Activated naive CD8-positive, alpha-beta T cell (primary cell): Measurements from ENCODE around the gene EFCAB6.

ENCODE experiments used
- H3K27ac Mint-ChIP-seq: one replicate; pipeline ENCODE4 v1.8.0; 2021; ENCODE audit warnings: mixed read lengths
- H3K27me3 Mint-ChIP-seq: one replicate; pipeline ENCODE4 v1.8.0; 2021; ENCODE audit warnings: mixed read lengths
- H3K36me3 Mint-ChIP-seq: one replicate; pipeline ENCODE4 v1.8.0; 2021; ENCODE audit warnings: mixed read lengths
- H3K4me1 Mint-ChIP-seq: one replicate; pipeline ENCODE4 v1.8.0; 2021; ENCODE audit warnings: low read depth, mixed read lengths
- H3K4me3 Mint-ChIP-seq: one replicate; pipeline ENCODE4 v1.8.0; 2021; ENCODE audit warnings: mild to moderate bottlenecking, mixed read lengths
- H3K9me3 Mint-ChIP-seq: one replicate; pipeline ENCODE4 v1.8.0; 2021; ENCODE audit warnings: low read depth, mixed read lengths

EFCAB6 gene

GRCh38 chr22:43776081-43776670 lies 35.9 kb downstream of the EFCAB6 start:
- Mint-ChIP-seq H3K4me3 (no peak overlapping the region), H3K27me3 (no peaks in the 10 kb centered on the region), H3K9me3 (no peaks in the 10 kb centered on the region), H3K36me3 (peaks cover 6% of the 10 kb centered on the region), H3K27ac (no peak overlapping the region), H3K4me1 (no peaks in the 10 kb centered on the region)

- Mint-ChIP-seq H3K27ac (no peak overlapping the region), H3K4me3 (no peak overlapping the region), H3K9me3 (no peaks in the 10 kb centered on the region), H3K4me1 (no peaks in the 10 kb centered on the region), H3K36me3 (no peaks in the 10 kb centered on the region), H3K27me3 (no peaks in the 10 kb centered on the region)
These were observed 37.7 kb downstream of the EFCAB6 start for GRCh38 chr22:43774318-43774915.

DNA sequence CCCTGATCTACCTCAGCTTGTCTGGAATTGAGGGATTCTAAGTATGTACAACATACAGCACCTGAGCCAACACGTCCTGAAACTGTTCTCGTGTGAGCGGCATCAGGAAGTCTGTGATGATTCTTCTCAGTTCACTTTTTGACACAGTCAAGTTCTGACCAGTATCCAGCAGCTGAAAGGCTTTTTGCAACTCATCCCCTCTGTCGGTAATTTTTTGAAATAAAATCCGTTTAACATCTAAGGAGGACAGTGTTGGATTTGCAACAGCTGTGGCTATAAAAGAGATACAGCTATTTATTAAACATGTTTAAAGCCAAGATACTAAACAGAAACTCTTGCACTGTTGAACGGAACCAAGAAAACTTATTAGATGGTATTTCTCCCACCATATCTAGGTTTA lies 39.3 kb downstream of the EFCAB6 start:
- H3K27ac Mint-ChIP-seq: no peak overlapping the region
- no peak overlapping the region for H3K4me3 Mint-ChIP-seq
- H3K27me3 Mint-ChIP-seq: no peaks in the 10 kb centered on the region
- H3K4me1 Mint-ChIP-seq: no peaks in the 10 kb centered on the region
- no peaks in the 10 kb centered on the region for H3K36me3 Mint-ChIP-seq
- H3K9me3 Mint-ChIP-seq: no peaks in the 10 kb centered on the region

DNA sequence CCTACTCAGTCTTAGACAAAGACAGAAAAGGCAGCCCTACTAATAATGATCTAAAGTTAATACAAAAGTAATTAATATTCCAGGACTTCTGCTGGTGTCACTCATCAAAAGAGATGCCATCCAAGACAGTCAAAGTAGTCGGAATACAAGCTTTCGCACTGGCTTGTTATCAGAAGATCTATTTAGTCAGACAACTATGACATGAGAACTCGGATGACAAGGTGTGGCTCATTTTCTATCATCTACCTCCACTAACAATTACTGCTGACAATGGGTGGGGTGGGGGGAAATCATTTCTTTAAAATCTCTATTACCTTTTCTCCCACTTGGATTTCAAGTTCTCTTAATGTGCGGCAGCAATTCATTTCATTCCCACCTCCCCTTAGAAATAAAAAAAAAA lies 56.7 kb downstream of the EFCAB6 start:
- no peaks in the 10 kb centered on the region for H3K36me3 Mint-ChIP-seq
- no peaks in the 10 kb centered on the region for H3K9me3 Mint-ChIP-seq
- peaks cover 9% of the 10 kb centered on the region for H3K27me3 Mint-ChIP-seq
- no peak overlapping the region for H3K4me3 Mint-ChIP-seq
- H3K4me1 Mint-ChIP-seq: no peaks in the 10 kb centered on the region
- no peak overlapping the region for H3K27ac Mint-ChIP-seq

DNA sequence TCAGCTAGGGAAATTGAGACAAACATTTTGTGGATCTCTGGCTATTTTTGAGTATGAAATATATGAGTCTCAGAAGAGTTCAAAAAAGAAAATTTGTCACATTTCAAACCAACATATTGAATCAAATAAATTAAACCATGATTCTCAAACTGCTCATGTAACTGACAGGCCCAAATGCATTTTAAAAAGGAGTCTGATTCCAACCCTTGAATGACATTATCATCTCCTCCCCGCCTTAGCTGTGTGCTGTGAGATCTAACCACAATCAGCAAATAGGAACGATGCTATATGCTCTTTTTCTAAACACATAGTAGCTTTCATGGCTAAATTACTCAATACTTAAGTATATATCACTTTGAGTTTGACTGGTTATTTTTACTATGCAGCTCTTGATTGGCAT lies 57.1 kb downstream of the EFCAB6 start:
- Mint-ChIP-seq H3K4me3 (no peak overlapping the region), H3K9me3 (no peaks in the 10 kb centered on the region), H3K27ac (no peak overlapping the region)

GRCh38 chr22:43754176-43754575 lies 57.9 kb downstream of the EFCAB6 start:
- Mint-ChIP-seq H3K36me3 (no peaks in the 10 kb centered on the region), H3K4me3 (no peak overlapping the region), H3K27me3 (peaks cover 4% of the 10 kb centered on the region), H3K9me3 (no peaks in the 10 kb centered on the region), H3K4me1 (no peaks in the 10 kb centered on the region), H3K27ac (no peak overlapping the region)

More for the DNA sequence above, 57.1 kb downstream of the EFCAB6 start:
- H3K4me1 Mint-ChIP-seq: no peaks in the 10 kb centered on the region
- H3K36me3 Mint-ChIP-seq: no peaks in the 10 kb centered on the region
- peaks cover 6% of the 10 kb centered on the region for H3K27me3 Mint-ChIP-seq

DNA sequence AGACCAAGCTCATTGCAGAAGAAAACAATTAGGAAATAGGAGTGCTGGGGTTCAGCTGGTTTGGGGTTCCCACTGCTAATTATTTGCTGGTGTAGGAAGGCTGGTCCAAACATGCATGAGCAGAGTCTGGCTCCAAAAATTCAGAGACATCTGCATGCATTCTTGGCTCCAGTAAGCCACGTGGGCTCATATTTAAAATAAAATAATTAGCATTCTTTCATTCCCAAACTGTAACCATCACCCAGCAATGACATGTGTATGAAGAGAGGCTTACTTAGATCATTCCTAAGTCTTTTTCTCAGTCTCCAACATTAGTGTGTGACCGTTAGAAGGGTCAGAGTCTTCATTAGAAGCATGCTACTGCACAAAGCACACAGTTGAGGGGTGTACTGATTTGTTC lies 58.4 kb downstream of the EFCAB6 start:
- no peaks in the 10 kb centered on the region for H3K9me3 Mint-ChIP-seq
- no peaks in the 10 kb centered on the region for H3K4me1 Mint-ChIP-seq
- peaks cover 6% of the 10 kb centered on the region for H3K27me3 Mint-ChIP-seq
- H3K27ac Mint-ChIP-seq: no peak overlapping the region
- no peak overlapping the region for H3K4me3 Mint-ChIP-seq
- H3K36me3 Mint-ChIP-seq: no peaks in the 10 kb centered on the region

DNA sequence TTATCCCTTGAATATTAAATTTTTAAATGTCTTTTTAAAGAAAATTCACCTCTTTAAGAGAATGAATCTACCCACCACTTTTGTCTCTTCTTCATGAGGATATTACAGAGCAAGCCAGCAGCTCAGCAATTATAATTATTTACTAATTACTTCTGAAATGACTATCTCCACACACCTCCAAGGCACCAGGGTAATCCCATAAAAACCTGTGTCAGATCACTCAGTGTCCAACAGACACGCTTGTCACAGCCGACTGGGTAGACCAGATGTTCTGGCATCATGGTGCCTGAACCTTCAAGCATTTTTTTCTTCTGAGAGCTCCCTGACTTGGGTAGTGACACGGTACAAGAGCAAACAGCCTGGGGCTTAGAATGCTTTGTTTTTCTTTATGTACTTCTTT lies 61.4 kb downstream of the EFCAB6 start:
- Mint-ChIP-seq H3K9me3 (no peaks in the 10 kb centered on the region), H3K4me1 (no peaks in the 10 kb centered on the region), H3K36me3 (no peaks in the 10 kb centered on the region), H3K27me3 (peaks cover 2% of the 10 kb centered on the region), H3K27ac (no peak overlapping the region), H3K4me3 (no peak overlapping the region)

DNA sequence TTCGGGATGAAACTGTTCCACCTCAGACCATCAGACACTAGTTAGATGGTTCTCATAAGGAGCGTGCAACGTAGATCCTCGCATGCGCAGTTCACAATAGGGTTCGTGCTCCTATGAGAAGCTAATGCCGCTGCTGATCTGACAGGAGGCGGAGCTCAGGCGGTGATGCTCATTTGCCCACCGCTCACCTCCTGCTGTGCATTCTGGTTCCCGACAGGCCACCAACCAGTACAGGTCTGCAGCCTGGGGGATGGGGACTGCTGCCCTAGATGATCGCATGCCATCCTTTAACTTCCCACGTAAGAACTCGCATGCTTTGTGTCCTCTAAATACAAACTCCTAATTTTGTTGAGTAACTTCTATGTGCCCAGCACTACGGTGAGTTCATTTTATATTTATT lies 62.6 kb downstream of the EFCAB6 start:
- Mint-ChIP-seq H3K9me3 (no peaks in the 10 kb centered on the region), H3K36me3 (no peaks in the 10 kb centered on the region), H3K4me1 (no peaks in the 10 kb centered on the region), H3K4me3 (no peak overlapping the region), H3K27me3 (peaks cover 2% of the 10 kb centered on the region), H3K27ac (no peak overlapping the region)

DNA sequence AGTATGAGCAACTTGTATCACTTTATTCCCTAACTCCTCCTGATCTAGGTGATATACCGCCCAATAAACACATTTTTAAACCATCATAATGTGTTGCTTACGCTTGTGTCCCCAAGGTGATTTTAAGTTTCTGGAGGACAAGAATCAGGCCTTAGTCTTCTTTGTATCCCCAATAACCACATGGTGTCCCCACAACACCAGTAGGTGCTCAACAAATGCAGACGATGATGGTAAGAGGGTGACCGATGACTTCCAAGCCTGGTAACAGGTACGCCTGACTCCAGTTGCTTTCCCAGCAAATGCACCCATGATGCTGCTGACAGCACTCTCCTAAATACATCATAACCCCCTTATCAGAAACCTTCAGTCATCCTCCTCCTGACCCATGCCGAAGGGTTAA lies 64.2 kb downstream of the EFCAB6 start:
- Mint-ChIP-seq H3K4me3 (no peak overlapping the region), H3K4me1 (no peaks in the 10 kb centered on the region), H3K36me3 (no peaks in the 10 kb centered on the region), H3K27me3 (peaks cover 4% of the 10 kb centered on the region), H3K9me3 (no peaks in the 10 kb centered on the region), H3K27ac (no peak overlapping the region)

DNA sequence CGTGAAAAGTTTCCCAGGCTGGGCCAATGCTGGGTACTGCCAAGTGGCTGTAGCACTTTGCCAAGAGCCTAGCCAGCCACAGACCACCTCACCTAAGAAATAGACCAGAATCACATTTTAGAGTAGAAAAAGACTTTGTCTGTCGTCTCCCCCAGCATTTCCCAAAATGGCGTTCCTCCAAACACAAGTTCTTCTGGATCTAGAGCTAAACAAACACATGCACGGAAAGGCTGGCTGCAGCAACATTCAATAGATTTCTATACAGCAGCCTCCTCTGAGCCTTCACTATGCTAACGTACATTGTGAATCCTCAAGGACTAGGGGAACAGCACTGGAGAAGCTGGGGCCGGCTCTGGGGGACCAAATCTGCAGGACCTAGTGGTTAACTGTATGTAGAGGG lies 65.0 kb downstream of the EFCAB6 start:
- peaks cover 4% of the 10 kb centered on the region for H3K27me3 Mint-ChIP-seq
- no peak overlapping the region for H3K4me3 Mint-ChIP-seq
- H3K4me1 Mint-ChIP-seq: no peaks in the 10 kb centered on the region
- H3K9me3 Mint-ChIP-seq: no peaks in the 10 kb centered on the region
- no peaks in the 10 kb centered on the region for H3K36me3 Mint-ChIP-seq
- no peak overlapping the region for H3K27ac Mint-ChIP-seq

GRCh38 chr22:43745783-43746356 lies 66.2 kb downstream of the EFCAB6 start:
- H3K4me1 Mint-ChIP-seq: no peaks in the 10 kb centered on the region
- H3K27me3 Mint-ChIP-seq: peaks cover 4% of the 10 kb centered on the region
- no peaks in the 10 kb centered on the region for H3K9me3 Mint-ChIP-seq

GRCh38 chr22:43745411-43745770 lies 66.7 kb downstream of the EFCAB6 start:
- no peaks in the 10 kb centered on the region for H3K9me3 Mint-ChIP-seq
- peaks cover 4% of the 10 kb centered on the region for H3K27me3 Mint-ChIP-seq
- no peak overlapping the region for H3K4me3 Mint-ChIP-seq
- H3K27ac Mint-ChIP-seq: no peak overlapping the region
- no peaks in the 10 kb centered on the region for H3K36me3 Mint-ChIP-seq
- no peaks in the 10 kb centered on the region for H3K4me1 Mint-ChIP-seq

More at GRCh38 chr22:43745783-43746356, 66.2 kb downstream of the EFCAB6 start:
- no peak overlapping the region for H3K4me3 Mint-ChIP-seq
- no peak overlapping the region for H3K27ac Mint-ChIP-seq
- H3K36me3 Mint-ChIP-seq: no peaks in the 10 kb centered on the region

GRCh38 chr22:43744700-43745410 lies 67.2 kb downstream of the EFCAB6 start:
- H3K27me3 Mint-ChIP-seq: peaks cover 4% of the 10 kb centered on the region
- H3K9me3 Mint-ChIP-seq: no peaks in the 10 kb centered on the region
- H3K36me3 Mint-ChIP-seq: no peaks in the 10 kb centered on the region
- no peak overlapping the region for H3K4me3 Mint-ChIP-seq
- no peaks in the 10 kb centered on the region for H3K4me1 Mint-ChIP-seq
- H3K27ac Mint-ChIP-seq: no peak overlapping the region

DNA sequence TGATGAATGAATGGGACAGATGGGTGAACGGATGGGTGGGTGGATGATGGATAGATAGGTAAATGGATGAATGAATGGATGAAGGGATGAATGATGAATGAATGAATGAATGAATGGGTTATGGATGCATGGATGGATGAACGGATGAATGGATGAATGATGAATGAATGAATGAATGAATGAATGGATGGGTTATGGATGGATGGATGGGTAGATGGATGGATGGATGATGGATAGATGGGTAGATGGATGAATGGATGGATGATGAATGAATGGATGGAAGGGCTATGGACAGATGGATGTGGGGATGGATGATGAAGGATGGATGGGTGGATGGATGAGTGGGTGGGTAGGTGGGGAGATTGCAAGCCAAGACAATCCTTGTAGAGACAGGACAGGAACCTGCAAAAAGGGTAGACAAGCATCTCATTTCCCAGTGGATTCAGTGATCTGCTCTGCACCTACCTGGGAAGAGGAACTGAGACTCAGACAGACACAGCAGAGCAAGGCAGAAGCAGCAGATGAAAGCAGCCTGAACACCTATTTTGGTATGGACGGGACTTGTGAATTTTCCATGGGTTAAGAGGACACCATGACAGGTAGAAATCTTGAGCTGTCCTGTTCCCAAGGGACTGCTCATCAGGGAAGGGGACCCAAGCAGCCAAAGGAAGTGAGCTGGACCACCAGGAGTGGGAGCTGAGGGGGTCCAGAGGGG lies 68.0 kb downstream of the EFCAB6 start:
- no peaks in the 10 kb centered on the region for H3K36me3 Mint-ChIP-seq
- no peak overlapping the region for H3K4me3 Mint-ChIP-seq
- H3K4me1 Mint-ChIP-seq: no peaks in the 10 kb centered on the region

More for the DNA sequence above, 68.0 kb downstream of the EFCAB6 start:
- peaks cover 4% of the 10 kb centered on the region for H3K27me3 Mint-ChIP-seq
- no peaks in the 10 kb centered on the region for H3K9me3 Mint-ChIP-seq
- H3K27ac Mint-ChIP-seq: no peak overlapping the region
